HT1080 (cell line): ENCODE results near the gene PVALEF. TPM values are rescaled to one million over a fixed set of nuclear protein-coding genes. Genes with fewer than 3 reads are reported as not detected.

ENCODE experiments used
- small RNA-seq: library from RNA; depleted of rRNA; stranded (forward); fragments of <200 nt; gene quantifications from one replicate; pipeline ENCODE3, GENCODE V24; 2014
- total RNA-seq: library from RNA; depleted of rRNA; stranded (reverse); fragments of >200 nt; shearing (Covaris generic); gene quantifications from 2 replicates; pipeline ENCODE4 v1.2.3, GENCODE V29; 2014; rRNA removed

PVALEF gene
- total RNA-seq, 1 experiment from 2014 or later: not detected

Small RNA genes lying within 50 kb of the gene (small RNA-seq; reads per million reads assigned to genes)
- gene MIR1250 (not detected), gene MIR3065 (0.30 reads per million, percentile 29 among the genes with 10 or more reads in this experiment), gene MIR657 (not detected)

Other genes with a start within 250 kb of the PVALEF start
- gene CHMP6, start 173.7 kb upstream of the PVALEF start, total RNA-seq: 15.0 and 15.8 TPM in 2 replicates
- 41.9 and 48.8 TPM in 2 replicates for gene BAIAP2, start 130.4 kb upstream of the PVALEF start, total RNA-seq
- gene AATK, start 714 bp downstream of the PVALEF start, total RNA-seq: 0.02 and 0.03 TPM in 2 replicates
- gene CEP131, start 57.5 kb downstream of the PVALEF start, total RNA-seq: 10.4 and 11.3 TPM in 2 replicates
- 10.1 and 17.3 TPM in 2 replicates for gene TEPSIN, start 73.5 kb downstream of the PVALEF start, total RNA-seq
- gene NDUFAF8, start 73.8 kb downstream of the PVALEF start, total RNA-seq: 122 and 171 TPM in 2 replicates
- 37.1 and 44.6 TPM in 2 replicates for gene SLC38A10, start 129.8 kb downstream of the PVALEF start, total RNA-seq
- 0.43 TPM in 2 replicates for gene BAHCC1, start 229.9 kb downstream of the PVALEF start, total RNA-seq